GM23338 (cell line): ENCODE results near the gene RGS6.

Experiments
- CREB1 ChIP-seq: fragments of 250-450 bp; sonication (Bioruptor Pico); IDR thresholded peaks from 2 replicates; pipeline ENCODE4 v1.5.0; 2020; ENCODE audit warnings: low read depth, mild to moderate bottlenecking, moderate library complexity
- TF ChIP-seq, protein P1 (sequence below), 2 experiments: fragments of 200-600 bp in 1 of 2; sonication (generic) in 1 of 2; conservative IDR thresholded peaks; 2 replicates each; pipeline versions ENCODE4 v1.5.1 to v1.6.1; 2016 to 2017; ENCODE audit warnings: antibody characterized with exemption in 2 of 2, low read depth in 2 of 2, mild to moderate bottlenecking in 2 of 2, moderate library complexity in 1 of 2
- TF ChIP-seq, protein P2 (sequence below): IDR thresholded peaks from 2 replicates; pipeline ENCODE4 v1.6.1; 2016; ENCODE audit warnings: antibody characterized with exemption

DNA sequence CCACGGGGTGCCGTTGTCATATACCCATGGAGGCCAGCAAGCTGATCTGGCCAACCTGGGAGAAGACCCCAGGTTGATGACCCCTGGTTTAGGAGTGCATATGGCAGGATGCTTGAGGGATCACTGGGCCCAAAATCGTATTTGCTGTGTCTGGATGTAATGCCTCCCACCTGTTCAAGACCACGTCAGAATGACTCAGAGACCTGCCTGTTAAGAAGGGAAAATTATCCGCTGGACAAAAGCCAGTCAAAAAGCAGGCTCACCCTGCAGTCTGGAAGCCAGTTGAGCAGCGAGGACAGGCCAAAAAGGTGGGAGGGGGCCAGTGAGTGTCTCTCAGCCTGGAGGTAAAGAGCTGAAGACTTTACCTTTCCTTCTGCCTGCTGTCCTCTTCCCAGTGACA is 512.5 kb downstream of the RGS6 start:
- TF ChIP-seq, protein P1, sequence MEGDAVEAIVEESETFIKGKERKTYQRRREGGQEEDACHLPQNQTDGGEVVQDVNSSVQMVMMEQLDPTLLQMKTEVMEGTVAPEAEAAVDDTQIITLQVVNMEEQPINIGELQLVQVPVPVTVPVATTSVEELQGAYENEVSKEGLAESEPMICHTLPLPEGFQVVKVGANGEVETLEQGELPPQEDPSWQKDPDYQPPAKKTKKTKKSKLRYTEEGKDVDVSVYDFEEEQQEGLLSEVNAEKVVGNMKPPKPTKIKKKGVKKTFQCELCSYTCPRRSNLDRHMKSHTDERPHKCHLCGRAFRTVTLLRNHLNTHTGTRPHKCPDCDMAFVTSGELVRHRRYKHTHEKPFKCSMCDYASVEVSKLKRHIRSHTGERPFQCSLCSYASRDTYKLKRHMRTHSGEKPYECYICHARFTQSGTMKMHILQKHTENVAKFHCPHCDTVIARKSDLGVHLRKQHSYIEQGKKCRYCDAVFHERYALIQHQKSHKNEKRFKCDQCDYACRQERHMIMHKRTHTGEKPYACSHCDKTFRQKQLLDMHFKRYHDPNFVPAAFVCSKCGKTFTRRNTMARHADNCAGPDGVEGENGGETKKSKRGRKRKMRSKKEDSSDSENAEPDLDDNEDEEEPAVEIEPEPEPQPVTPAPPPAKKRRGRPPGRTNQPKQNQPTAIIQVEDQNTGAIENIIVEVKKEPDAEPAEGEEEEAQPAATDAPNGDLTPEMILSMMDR (conservative IDR thresholded peaks at IDR 0.05; ENCODE audit: low read depth in 2 of 2), result no peak
- TF ChIP-seq, protein P2, sequence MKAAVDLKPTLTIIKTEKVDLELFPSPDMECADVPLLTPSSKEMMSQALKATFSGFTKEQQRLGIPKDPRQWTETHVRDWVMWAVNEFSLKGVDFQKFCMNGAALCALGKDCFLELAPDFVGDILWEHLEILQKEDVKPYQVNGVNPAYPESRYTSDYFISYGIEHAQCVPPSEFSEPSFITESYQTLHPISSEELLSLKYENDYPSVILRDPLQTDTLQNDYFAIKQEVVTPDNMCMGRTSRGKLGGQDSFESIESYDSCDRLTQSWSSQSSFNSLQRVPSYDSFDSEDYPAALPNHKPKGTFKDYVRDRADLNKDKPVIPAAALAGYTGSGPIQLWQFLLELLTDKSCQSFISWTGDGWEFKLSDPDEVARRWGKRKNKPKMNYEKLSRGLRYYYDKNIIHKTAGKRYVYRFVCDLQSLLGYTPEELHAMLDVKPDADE, result no peak
- TF ChIP-seq CREB1 (CRISPR knock-in tag), result no peak
